H1 (cell line): ENCODE results near the gene BDKRB1. TPM values are rescaled to one million over a fixed set of nuclear protein-coding genes. Genes with fewer than 3 reads are reported as not detected.

Source experiments
- CTCF ChIA-PET: fragments of 300-600 bp; sonication (Branson Sonifier 250); formaldehyde crosslinking; loops from one replicate; lab custom pipeline; 2021; ENCODE audit not compliant: partially characterized antibody; lab: Charles Lee
- POLR2A ChIA-PET: fragments of 300-600 bp; sonication (Branson Sonifier 250); formaldehyde crosslinking; loops from one replicate; lab custom pipeline; 2021; ENCODE audit warnings: inconsistent platforms; ENCODE audit not compliant: partially characterized antibody; lab: Charles Lee
- DNase-seq, 2 experiments: peaks; one replicate each; pipeline versions ENCODE4 v3.0.0 to v3.0.0-alpha.2; 2010 to 2022; ENCODE audit warnings: low spot score in 2 of 2, low read depth in 1 of 2, mixed read lengths in 1 of 2
- FAIRE-seq: peaks from 2 replicates; lab custom pipeline; 2011; peaks lifted over from hg19 to GRCh38; lab: Jason Lieb, UNC
- H2AFZ ChIP-seq: 2 replicates; pipeline ENCODE4 v1.8.1; 2012; ENCODE audit warnings: low read length, inconsistent platforms
- H2AK5ac ChIP-seq: 2 replicates; pipeline ENCODE4 v1.6.1; 2013; ENCODE audit warnings: low read depth, low read length
- H2BK120ac ChIP-seq: replicated peaks from 2 replicates; pipeline ENCODE3; 2013; ENCODE audit warnings: low read depth, low read length, inconsistent platforms
- H2BK12ac ChIP-seq: 2 replicates; pipeline ENCODE4 v1.6.1; 2013; ENCODE audit warnings: low read depth, low read length
- H2BK15ac ChIP-seq: 2 replicates; pipeline ENCODE4 v1.6.1; 2013; ENCODE audit warnings: low read length
- H2BK20ac ChIP-seq: 2 replicates; pipeline ENCODE4 v1.6.1; 2013; ENCODE audit warnings: low read length
- H2BK5ac ChIP-seq: 2 replicates; pipeline ENCODE4 v1.6.1; 2013; ENCODE audit warnings: low read depth, low read length
- H3K14ac ChIP-seq: 2 replicates; pipeline ENCODE4 v1.6.1; 2013; ENCODE audit warnings: inconsistent platforms; ENCODE audit not compliant: insufficient read length
- H3K18ac ChIP-seq: 2 replicates; pipeline ENCODE4 v1.6.1; 2013; ENCODE audit warnings: low read length; ENCODE audit errors: extremely low read depth
- H3K23ac ChIP-seq: 2 replicates; pipeline ENCODE4 v1.6.1; 2013; ENCODE audit warnings: inconsistent platforms; ENCODE audit not compliant: insufficient read length
- H3K23me2 ChIP-seq: 2 replicates; pipeline ENCODE4 v1.6.1; 2013; ENCODE audit warnings: low read depth, low read length
- H3K27ac ChIP-seq: 2 replicates; pipeline ENCODE4 v1.6.1; 2011; ENCODE audit warnings: low read depth, low read length, inconsistent platforms
- H3K27me3 ChIP-seq, 4 experiments: replicated peaks in 1 of 4; 1 replicate in 1 of 4; 2 replicates in 3 of 4; pipeline versions ENCODE4 v1.6.1 to v1.8.1; 2011 to 2013; ENCODE audit warnings: low read length in 3 of 4, mild to moderate bottlenecking in 3 of 4, inconsistent platforms in 2 of 4, mixed read lengths in 2 of 4, moderate library complexity in 1 of 4; ENCODE audit not compliant: control insufficient read depth in 3 of 4, insufficient read depth in 3 of 4; ENCODE audit errors: extremely low read depth in 1 of 4
- H3K36me3 ChIP-seq, 4 experiments: 2 replicates each; pipeline versions ENCODE4 v1.6.1 to v1.8.1; 2011 to 2013; ENCODE audit warnings: mild to moderate bottlenecking in 4 of 4, low read length in 3 of 4, moderate library complexity in 2 of 4, control low read depth in 1 of 4, inconsistent platforms in 1 of 4; ENCODE audit not compliant: insufficient read depth in 4 of 4, control insufficient read depth in 2 of 4
- H3K4ac ChIP-seq: replicated peaks from 2 replicates; pipeline ENCODE3; 2013; ENCODE audit warnings: low read length, low read depth, mixed read lengths, inconsistent platforms; ENCODE audit not compliant: insufficient read length
- H3K4me1 ChIP-seq, 4 experiments: replicated peaks in 1 of 4; 1 replicate in 1 of 4; 2 replicates in 3 of 4; pipeline versions ENCODE4 v1.6.1 to v1.8.1; 2011 to 2013; ENCODE audit warnings: low read length in 3 of 4, inconsistent platforms in 2 of 4, mixed read lengths in 1 of 4; ENCODE audit not compliant: insufficient read depth in 4 of 4, control insufficient read depth in 3 of 4
- H3K4me2 ChIP-seq, 2 experiments: 2 replicates each; pipeline versions ENCODE4 v1.6.1 to v1.8.1; 2011 to 2013; ENCODE audit warnings: low read depth in 2 of 2, low read length in 2 of 2, control low read depth in 1 of 2, inconsistent platforms in 1 of 2, mild to moderate bottlenecking in 1 of 2; ENCODE audit not compliant: insufficient read depth in 1 of 2
- H3K4me3 ChIP-seq, 4 experiments: fragments of 200-600, 300-600 bp in 1 of 4; sonication (generic), shearing (Covaris generic), sonication (Bioruptor Twin) in 1 of 4; 2 replicates each; pipeline versions ENCODE4 v1.5.1 to v1.8.1; 2011 to 2016; ENCODE audit warnings: low read length in 4 of 4, low read depth in 3 of 4, control low read depth in 2 of 4, inconsistent platforms in 2 of 4, mild to moderate bottlenecking in 2 of 4, mixed read lengths in 1 of 4, moderate library complexity in 1 of 4; ENCODE audit not compliant: insufficient read depth in 2 of 4; ENCODE audit errors: extremely low read depth in 1 of 4
- H3K56ac ChIP-seq: replicated peaks from 2 replicates; pipeline ENCODE3; 2013; ENCODE audit warnings: low read depth, mild to moderate bottlenecking, mixed read lengths, low read length, inconsistent platforms; ENCODE audit not compliant: insufficient read length
- H3K79me1 ChIP-seq: 2 replicates; pipeline ENCODE4 v1.6.1; 2013; ENCODE audit warnings: low read depth, low read length, control low read depth
- H3K79me2 ChIP-seq, 2 experiments: 2 replicates each; pipeline versions ENCODE4 v1.6.1 to v1.8.1; 2012 to 2013; ENCODE audit warnings: low read length in 2 of 2, mild to moderate bottlenecking in 2 of 2, inconsistent platforms in 1 of 2; ENCODE audit not compliant: insufficient read depth in 2 of 2, control insufficient read depth in 1 of 2
- H3K9ac ChIP-seq, 4 experiments: replicated peaks in 1 of 4; 1 replicate in 1 of 4; 2 replicates in 3 of 4; pipeline versions ENCODE4 v1.6.1 to v1.8.1; 2011 to 2013; ENCODE audit warnings: low read depth in 3 of 4, low read length in 3 of 4, control low read depth in 2 of 4, mild to moderate bottlenecking in 2 of 4, moderate library complexity in 2 of 4, inconsistent platforms in 1 of 4; ENCODE audit errors: extremely low read depth in 1 of 4
- H3K9me3 ChIP-seq, 2 experiments: 2 replicates each; pipeline versions ENCODE4 v1.6.1 to v1.8.1; 2012 to 2013; ENCODE audit warnings: mild to moderate bottlenecking in 2 of 2, moderate library complexity in 2 of 2, control low read depth in 1 of 2, inconsistent platforms in 1 of 2, low read depth in 1 of 2, low read length in 1 of 2, mixed read lengths in 1 of 2; ENCODE audit not compliant: insufficient read depth in 2 of 2
- H4K20me1 ChIP-seq, 2 experiments: replicated peaks in 1 of 2; 2 replicates each; pipeline versions ENCODE3 to v1.8.1; 2011 to 2013; ENCODE audit warnings: inconsistent platforms in 2 of 2, low read length in 2 of 2, mild to moderate bottlenecking in 1 of 2; ENCODE audit not compliant: insufficient read depth in 2 of 2, control insufficient read depth in 1 of 2
- H4K5ac ChIP-seq: 2 replicates; pipeline ENCODE4 v1.6.1; 2013; ENCODE audit warnings: low read length, low read depth, mixed read lengths, inconsistent platforms; ENCODE audit not compliant: insufficient read length
- H4K8ac ChIP-seq: 2 replicates; pipeline ENCODE4 v1.8.0; 2013; ENCODE audit warnings: mild to moderate bottlenecking, moderate library complexity, low read length, inconsistent platforms; ENCODE audit not compliant: insufficient read depth; ENCODE audit errors: extremely low read depth
- H4K91ac ChIP-seq: replicated peaks from 2 replicates; pipeline ENCODE3; 2013; ENCODE audit warnings: low read length, mixed read lengths, inconsistent platforms; ENCODE audit not compliant: insufficient read length
- HDAC6 ChIP-seq: IDR thresholded peaks from one replicate; pipeline ENCODE4 v1.7.1; 2012; ENCODE audit warnings: low read depth, mild to moderate bottlenecking, inconsistent platforms, low read length, moderate library complexity
- RAD21 ChIP-seq, 2 experiments: IDR thresholded peaks in 1 of 2; conservative IDR thresholded peaks in 1 of 2; 2 replicates each; pipeline ENCODE4 v1.6.1; 2011; ENCODE audit warnings: low read depth in 2 of 2, low read length in 2 of 2, improper control_type of control experiment in 1 of 2, inconsistent platforms in 1 of 2, mild to moderate bottlenecking in 1 of 2, moderate library complexity in 1 of 2
- WGBS, 2 experiments: shearing (Covaris generic) in 1 of 2; methylation state at CpG; one replicate each; pipeline versions ENCODE4 v1.1.6 to v1.1.7; 2013 to 2015; ENCODE audit warnings: low lambda C conversion rate in 2 of 2, mixed read lengths in 2 of 2, inconsistent platforms in 1 of 2, low coverage in 1 of 2, missing lambda C conversion rate in 1 of 2; ENCODE audit not compliant: insufficient replicate concordance in 2 of 2, insufficient coverage in 1 of 2, insufficient read length in 1 of 2; ENCODE audit errors: extremely low coverage in 1 of 2, missing lambda C conversion rate in 1 of 2; 5-methylcytosine and 5-hydroxymethylcytosine counted together
- polyA plus RNA-seq, 7 experiments: library from polyadenylated mRNA; depleted of rRNA in 3 of 7; stranded (reverse) in 5 of 7; unstranded in 2 of 7; fragments of >200 nt in 5 of 7; fragments of 200-250 nt in 2 of 7; gene quantifications; 1 replicate in 5 of 7; 2 replicates in 1 of 7; 4 replicates in 1 of 7; pipeline versions ENCODE4 v1.2.1 to v1.2.3, GENCODE V29; 2011 to 2013; ENCODE audit warnings: missing spikeins in 2 of 7, mixed read lengths in 2 of 7
- total RNA-seq: library from RNA; stranded (reverse); fragmentation: NEBNext Ultra II Directional; extraction: Animal tissue kit (Norgen Biotek cat#: 25700); gene quantifications from 2 replicates; pipeline ENCODE4 v1.2.1, GENCODE V29; 2021

Gene BDKRB1
- total and polyA plus RNA-seq, 2 of the 8 experiments (the other 6 are each of a cell fraction or from before 2014, with no cell fraction given) = 0.27 TPM; not detected in 1

GRCh38 chr14:96281486-96281885 is 25.5 kb downstream of the BDKRB1 start:
- Histone ChIP-seq H4K8ac (no peak overlapping the region), H3K56ac (no peak overlapping the region), H3K9ac (no peak overlapping the region), H2BK15ac (no peak overlapping the region), H3K23me2 (no peaks in the 10 kb centered on the region), H3K4me1 (peaks cover 0 to 6% (median 2%) of the 10 kb centered on the region in 4 experiments; a peak in 2 of 7 replicates), H3K4ac (no peak overlapping the region), H3K79me1 (no peaks in the 10 kb centered on the region), H3K9me3 (peaks cover 4 to 6% of the 10 kb centered on the region in 2 experiments; a peak in 3 of 4 replicates), H3K4me3 (no peak overlapping the region), H2AFZ (no peak overlapping the region), H2AK5ac (no peak overlapping the region), H3K4me2 (no peak overlapping the region), H3K23ac (no peak overlapping the region), H3K27me3 (no peaks in the 10 kb centered on the region), H2BK5ac (no peak overlapping the region), H3K14ac (no peak overlapping the region), H2BK120ac (no peak overlapping the region), H2BK12ac (no peak overlapping the region), H3K18ac (no peak overlapping the region), H3K27ac (no peak overlapping the region), H4K5ac (no peak overlapping the region), H4K20me1 (no peaks in the 10 kb centered on the region), H3K79me2 (no peaks in the 10 kb centered on the region), H4K91ac (no peak overlapping the region), H2BK20ac (no peak overlapping the region), H3K36me3 (peaks cover 0 to 5% (median 0%) of the 10 kb centered on the region in 4 experiments; a peak in 3 of 8 replicates)
- CTCF ChIA-PET = interaction anchor here (0.8 to 12.6 kb wide), 4 partner anchors 10 to 462 kb away, joined by 3 to 268 read pairs (median 3); no protein-coding TSS in a partner anchor
- DNase-seq (no peak), FAIRE-seq (no peak)
- WGBS, 2 experiments = 80% methylated on average over 4 of the region's 4 CpGs; no CpG with 5 or more reads in 1 of the 2 experiments
- TF ChIP-seq HDAC6 = no peak
- TF ChIP-seq RAD21 (IDR thresholded peaks at IDR 0.05 in 1 of 2, conservative IDR thresholded peaks at IDR 0.05 in 1 of 2; ENCODE audit: low read depth in 2 of 2, low read length in 2 of 2) = peak; percentile 30 to 41; a peak in 3 of 4 replicates
- POLR2A ChIA-PET = no interaction called here
